HepG2 (cell line): Measurements from ENCODE around the gene SEMA7A. TPM values are rescaled to one million over a fixed set of nuclear protein-coding genes. Genes with fewer than 3 reads are reported as not detected.

ENCODE experiments used
- ATAC-seq: fragments of 200-7000 bp; cut with Tn5 transposase; 3 replicates; pipeline ENCODE4 v1.9.1; 2020; ENCODE audit warnings: mild to moderate bottlenecking, moderate library complexity
- BruUV-seq: library from RNA; stranded (reverse); fragments of 400-500 nt; replicated peaks from 2 replicates; lab custom pipeline; 2021; lab: Mats Ljungman, UMichigan
- CTCF ChIA-PET: fragments of 300-600 bp; formaldehyde crosslinking; extraction: SDS; loops from one replicate; lab custom pipeline; 2021; ENCODE audit warnings: low total read pairs, inconsistent platforms, low intra/inter-chr PET ratio; lab: Yijun Ruan, JAX
- POLR2A ChIA-PET: fragments of 350-600 bp; sonication (Branson Sonifier 250); formaldehyde crosslinking; loops from one replicate; lab custom pipeline; 2020; ENCODE audit warnings: antibody characterized with exemption, inconsistent platforms; lab: Yijun Ruan, JAX
- DNase-seq: peaks from one replicate; pipeline ENCODE4 v3.0.0-alpha.2; 2015; ENCODE audit warnings: low spot score
- FAIRE-seq: peaks from 3 replicates; lab custom pipeline; 2011; peaks lifted over from hg19 to GRCh38; lab: Jason Lieb, UNC
- H2AFZ ChIP-seq: one replicate; pipeline ENCODE4 v1.6.1; 2011; ENCODE audit warnings: low read length, inconsistent platforms
- H3K27ac ChIP-seq: fragments of 300-600 bp; 3 replicates; pipeline ENCODE4 v1.8.0; 2011; ENCODE audit warnings: mixed run types, mild to moderate bottlenecking, mixed read lengths, low read length, inconsistent platforms; ENCODE audit not compliant: insufficient read depth; ENCODE audit errors: extremely low read length
- H3K27me3 ChIP-seq, 2 experiments: fragments of 200-600 bp in 1 of 2; 2 replicates in 1 of 2; 3 replicates in 1 of 2; pipeline versions ENCODE4 v1.6.0 to v1.8.0; 2011; ENCODE audit warnings: low read length in 2 of 2, mild to moderate bottlenecking in 2 of 2, moderate library complexity in 2 of 2, inconsistent platforms in 1 of 2; ENCODE audit not compliant: insufficient read depth in 2 of 2, control insufficient read depth in 1 of 2
- H3K36me3 ChIP-seq, 2 experiments: fragments of 200-600 bp in 1 of 2; replicated peaks in 1 of 2; 2 replicates in 1 of 2; 3 replicates in 1 of 2; pipeline versions ENCODE4 v1.5.1 to v1.8.0; 2011; ENCODE audit warnings: low read length in 2 of 2, inconsistent platforms in 1 of 2; ENCODE audit not compliant: insufficient read depth in 2 of 2, control insufficient read depth in 1 of 2
- H3K4me1 ChIP-seq: 2 replicates; pipeline ENCODE4 v1.5.1; 2012; ENCODE audit warnings: low read length, inconsistent platforms; ENCODE audit not compliant: insufficient read depth
- H3K4me2 ChIP-seq: 2 replicates; pipeline ENCODE4 v1.6.0; 2011; ENCODE audit warnings: low read depth, low read length, inconsistent platforms
- H3K4me3 ChIP-seq, 3 experiments: fragments of 200-600 bp in 1 of 3; sonication (generic), shearing (Covaris generic) in 1 of 3; replicated peaks in 1 of 3; 2 replicates each; pipeline ENCODE4 v1.5.1; 2011 to 2016; ENCODE audit warnings: low read length in 3 of 3, inconsistent platforms in 2 of 3, low read depth in 2 of 3, mild to moderate bottlenecking in 2 of 3, control low read depth in 1 of 3, mixed read lengths in 1 of 3; ENCODE audit not compliant: insufficient read depth in 1 of 3
- H3K79me2 ChIP-seq: one replicate; pipeline ENCODE4 v1.6.1; 2011; ENCODE audit warnings: low read length, inconsistent platforms; ENCODE audit not compliant: insufficient read depth
- H3K9ac ChIP-seq: 2 replicates; pipeline ENCODE4 v1.6.0; 2011; ENCODE audit warnings: mild to moderate bottlenecking, low read depth, low read length, inconsistent platforms; ENCODE audit not compliant: insufficient read depth
- H3K9me3 ChIP-seq: 2 replicates; pipeline ENCODE4 v1.5.1; 2012; ENCODE audit warnings: mild to moderate bottlenecking, low read length
- H4K20me1 ChIP-seq: 2 replicates; pipeline ENCODE4 v1.6.0; 2011; ENCODE audit warnings: inconsistent platforms, mild to moderate bottlenecking, low read length, moderate library complexity; ENCODE audit not compliant: insufficient read depth
- AFF4 ChIP-seq: sonication (generic); formaldehyde crosslinking; IDR thresholded peaks from 2 replicates; pipeline ENCODE4 v1.4.0; 2020; ENCODE audit warnings: missing genetic modification reagents
- ARNT ChIP-seq: fragments of 450-650 bp; IDR thresholded peaks from 2 replicates; pipeline ENCODE4 v1.6.1; 2017
- DR1 ChIP-seq: sonication (generic); formaldehyde crosslinking; IDR thresholded peaks from 2 replicates; pipeline ENCODE4 v1.8.0; 2021; ENCODE audit warnings: mild to moderate bottlenecking, missing genetic modification reagents, inconsistent platforms
- ELF1 ChIP-seq: sonication (generic); formaldehyde crosslinking; IDR thresholded peaks from 2 replicates; pipeline ENCODE4 v1.4.0; 2020; ENCODE audit warnings: missing genetic modification reagents
- FLYWCH1 ChIP-seq: sonication (generic); formaldehyde crosslinking; IDR thresholded peaks from 2 replicates; pipeline ENCODE4 v1.8.1; 2023; ENCODE audit warnings: mild to moderate bottlenecking, missing genetic modification reagents
- KLF9 ChIP-seq: IDR thresholded peaks from 2 replicates; pipeline ENCODE4 v1.6.1; 2016; ENCODE audit warnings: low read depth
- MYNN ChIP-seq: sonication (generic); formaldehyde crosslinking; IDR thresholded peaks from 2 replicates; pipeline ENCODE4 v1.4.0; 2020; ENCODE audit warnings: mild to moderate bottlenecking, low read depth, missing genetic modification reagents
- SPEN ChIP-seq: sonication (generic); formaldehyde crosslinking; IDR thresholded peaks from 2 replicates; pipeline ENCODE4 v1.5.1; 2020; ENCODE audit warnings: low read depth, mild to moderate bottlenecking, missing genetic modification reagents
- SSRP1 ChIP-seq: IDR thresholded peaks from 2 replicates; pipeline ENCODE4 v1.6.1; 2016; ENCODE audit warnings: control low read depth
- ZKSCAN5 ChIP-seq: sonication (generic); formaldehyde crosslinking; IDR thresholded peaks from 2 replicates; pipeline ENCODE4 v1.5.1; 2020; ENCODE audit warnings: mild to moderate bottlenecking, missing genetic modification reagents
- ZMAT3 ChIP-seq: sonication (generic); formaldehyde crosslinking; conservative IDR thresholded peaks from 2 replicates; pipeline ENCODE4 v1.7.0; 2021; ENCODE audit warnings: missing genetic modification reagents
- ZNF333 ChIP-seq: sonication (generic); formaldehyde crosslinking; IDR thresholded peaks from 2 replicates; pipeline ENCODE4 v1.4.0; 2020; ENCODE audit warnings: mild to moderate bottlenecking, missing genetic modification reagents, borderline replicate concordance
- WGBS: methylation state at CpG from one replicate; pipeline ENCODE4 v1.1.6; 2017; ENCODE audit warnings: low lambda C conversion rate; 5-methylcytosine and 5-hydroxymethylcytosine counted together
- in situ Hi-C: cut with HindIII; loops from 2 replicates; pipeline ENCODE4 v1.10.0; 2017; ENCODE audit warnings: low pct_unique_long_range_greater_than_20kb; ENCODE audit not compliant: extremely low pct_ligation_motif_present
- intact Hi-C: fragments of 100-400 bp; cut with micrococcal nuclease; formaldehyde crosslinking; loops from one replicate; pipeline ENCODE4 v1.10.0; 2022; ENCODE audit not compliant: unreplicated experiment
- polyA plus RNA-seq, 8 experiments: library from polyadenylated mRNA; depleted of rRNA in 3 of 8; stranded (reverse) in 7 of 8; unstranded in 1 of 8; fragments of >200 nt; fragmentation: Illumina TruSeq in 4 of 8; extraction: Trizol in 4 of 8; gene quantifications; 2 replicates each; pipeline versions ENCODE4 v1.2.1 to v1.2.3, GENCODE V29; 2011 to 2016; ENCODE audit warnings: low read depth in 4 of 8, missing spikeins in 1 of 8, mixed read lengths in 1 of 8; ENCODE audit not compliant: insufficient read depth in 1 of 8
- total RNA-seq, 5 experiments: library from RNA; depleted of rRNA; stranded (reverse); fragments of >200 nt; fragmentation: Illumina TruSeq; extraction: Trizol; gene quantifications; 2 replicates each; pipeline ENCODE4 v1.2.3, GENCODE V29; 2016; ENCODE audit warnings: low read depth in 1 of 5
- TF ChIP-seq, protein P1 (sequence below): sonication (generic); formaldehyde crosslinking; IDR thresholded peaks from 2 replicates; pipeline ENCODE4 v1.4.0; 2020; ENCODE audit warnings: missing genetic modification reagents, borderline replicate concordance

Gene SEMA7A
- total and polyA plus RNA-seq, 2 of the 13 experiments (the other 11 are each of a cell fraction or from before 2014, with no cell fraction given): 9.0 to 15.8 TPM

- TF ChIP-seq DR1 (CRISPR knock-in tag): no peak
- TF ChIP-seq ARNT: no peak
- no peak for TF ChIP-seq ELF1 (CRISPR knock-in tag)
- no peak for TF ChIP-seq SSRP1 (CRISPR knock-in tag)
- TF ChIP-seq AFF4 (CRISPR knock-in tag): no peak
- no peak for TF ChIP-seq FLYWCH1 (CRISPR knock-in tag)
- TF ChIP-seq ZNF333 (CRISPR knock-in tag): no peak
- no peak for TF ChIP-seq MYNN (CRISPR knock-in tag)
- no peak for TF ChIP-seq ZMAT3 (CRISPR knock-in tag)
- TF ChIP-seq ZKSCAN5 (CRISPR knock-in tag): no peak
- TF ChIP-seq KLF9: no peak
- no peak for TF ChIP-seq SPEN
- TF ChIP-seq, protein P1, sequence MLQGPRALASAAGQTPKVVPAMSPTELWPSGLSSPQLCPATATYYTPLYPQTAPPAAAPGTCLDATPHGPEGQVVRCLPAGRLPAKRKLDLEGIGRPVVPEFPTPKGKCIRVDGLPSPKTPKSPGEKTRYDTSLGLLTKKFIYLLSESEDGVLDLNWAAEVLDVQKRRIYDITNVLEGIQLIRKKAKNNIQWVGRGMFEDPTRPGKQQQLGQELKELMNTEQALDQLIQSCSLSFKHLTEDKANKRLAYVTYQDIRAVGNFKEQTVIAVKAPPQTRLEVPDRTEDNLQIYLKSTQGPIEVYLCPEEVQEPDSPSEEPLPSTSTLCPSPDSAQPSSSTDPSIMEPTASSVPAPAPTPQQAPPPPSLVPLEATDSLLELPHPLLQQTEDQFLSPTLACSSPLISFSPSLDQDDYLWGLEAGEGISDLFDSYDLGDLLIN (CRISPR knock-in tag): no peak
- H3K4me2 ChIP-seq: no peak overlapping the region
- no peak for FAIRE-seq
- no peaks in the 10 kb centered on the region; a peak in 1 of 5 replicates for H3K36me3 ChIP-seq
- H3K9me3 ChIP-seq: no peaks in the 10 kb centered on the region
- peaks cover 36% of the 10 kb centered on the region for H3K4me1 ChIP-seq
- CTCF ChIA-PET: no interaction called here
- BruUV-seq: no TSS peak
- WGBS: 96% methylated on average over 2 of the region's 2 CpGs
- no peak overlapping the region for H2AFZ ChIP-seq
- DNase-seq: no peak
- no peaks in the 10 kb centered on the region for H3K27me3 ChIP-seq
- ATAC-seq: no peak
- H3K4me3 ChIP-seq: no peak overlapping the region
- no peak overlapping the region for H3K9ac ChIP-seq
- POLR2A ChIA-PET: interaction anchor here (0.6 to 1.6 kb wide), 3 partner anchors 13 to 23 kb away, joined by 3 to 7 read pairs (median 4); no protein-coding TSS in a partner anchor
- intact Hi-C loops (no loop called here), in situ Hi-C loops (no loop called here)
- no peaks in the 10 kb centered on the region for H4K20me1 ChIP-seq
- peaks cover 25% of the 10 kb centered on the region for H3K79me2 ChIP-seq
- no peak overlapping the region for H3K27ac ChIP-seq
Observed at GRCh38 chr15:74464897-74465296, 31.1 kb upstream of the SEMA7A start.
